Chondrocyte (in vitro differentiated cells): ENCODE measurements around the gene MTAP. TPM values are rescaled to one million over a fixed set of nuclear protein-coding genes. Genes with fewer than 3 reads are reported as not detected.

ENCODE experiments used
- DNase-seq: peaks from one replicate; pipeline ENCODE4 v3.0.0; 2021; ENCODE audit warnings: mixed read lengths, low spot score
- H3K27ac Mint-ChIP-seq: one replicate; pipeline ENCODE4 v1.8.0; 2021; ENCODE audit warnings: mild to moderate bottlenecking, moderate library complexity, mixed read lengths; ENCODE audit not compliant: unreplicated experiment
- H3K27me3 Mint-ChIP-seq: 2 replicates; pipeline ENCODE4 v1.8.0; 2021; ENCODE audit warnings: low read depth, mixed read lengths
- H3K36me3 Mint-ChIP-seq: 2 replicates; pipeline ENCODE4 v1.8.0; 2021; ENCODE audit warnings: low read depth, mixed read lengths
- H3K4me1 Mint-ChIP-seq: 2 replicates; pipeline ENCODE4 v1.8.0; 2021; ENCODE audit warnings: low read depth, mild to moderate bottlenecking, mixed read lengths
- H3K4me3 Mint-ChIP-seq: one replicate; pipeline ENCODE4 v1.8.0; 2021; ENCODE audit warnings: mild to moderate bottlenecking, moderate library complexity, mixed read lengths; ENCODE audit not compliant: unreplicated experiment
- H3K9me3 Mint-ChIP-seq: 2 replicates; pipeline ENCODE4 v1.8.0; 2021; ENCODE audit warnings: low read depth, mixed read lengths
- CTCF ChIP-seq: fragments of 200-600 bp; sonication (generic); IDR thresholded peaks from 2 replicates; pipeline ENCODE4 v1.5.0; 2021; ENCODE audit warnings: antibody characterized with exemption, mild to moderate bottlenecking, moderate library complexity
- total RNA-seq: library from RNA; stranded (reverse); gene quantifications from 3 replicates; pipeline ENCODE4 v1.2.1, GENCODE V29; 2021

Gene MTAP
- total RNA-seq, 1 donor from 2014 or later: 33.7 TPM

- TF ChIP-seq CTCF: no peak
- Mint-ChIP-seq H3K36me3 (peaks cover 60% of the 10 kb centered on the region), H3K27ac (no peak overlapping the region), H3K4me3 (no peak overlapping the region), H3K27me3 (no peaks in the 10 kb centered on the region), H3K9me3 (peaks cover 43% of the 10 kb centered on the region), H3K4me1 (peaks cover 19% of the 10 kb centered on the region)
- DNase-seq: no peak
Observed at GRCh38 chr9:21840647-21841046, 38.2 kb downstream of the MTAP start.

GRCh38 chr9:21841133-21841532, 38.7 kb downstream of the MTAP start:
- no peak for DNase-seq
- no peaks in the 10 kb centered on the region for H3K27me3 Mint-ChIP-seq
- H3K4me1 Mint-ChIP-seq: peaks cover 14% of the 10 kb centered on the region
- H3K9me3 Mint-ChIP-seq: peaks cover 47% of the 10 kb centered on the region
- H3K4me3 Mint-ChIP-seq: no peak overlapping the region
- peaks cover 64% of the 10 kb centered on the region for H3K36me3 Mint-ChIP-seq
- H3K27ac Mint-ChIP-seq: no peak overlapping the region
- TF ChIP-seq CTCF: no peak

- Mint-ChIP-seq H3K27me3 (no peaks in the 10 kb centered on the region), H3K9me3 (peaks cover 52% of the 10 kb centered on the region), H3K4me1 (no peaks in the 10 kb centered on the region), H3K27ac (no peak overlapping the region), H3K4me3 (no peak overlapping the region), H3K36me3 (peaks cover 49% of the 10 kb centered on the region)
- TF ChIP-seq CTCF: no peak
- DNase-seq: no peak
Observed at GRCh38 chr9:21848615-21849014, 46.2 kb downstream of the MTAP start.

GRCh38 chr9:21852754-21853153, 50.3 kb downstream of the MTAP start:
- peaks cover 32% of the 10 kb centered on the region for H3K36me3 Mint-ChIP-seq
- H3K9me3 Mint-ChIP-seq: peaks cover 17% of the 10 kb centered on the region
- peaks cover 7% of the 10 kb centered on the region for H3K4me1 Mint-ChIP-seq
- H3K4me3 Mint-ChIP-seq: no peak overlapping the region
- no peak overlapping the region for H3K27ac Mint-ChIP-seq
- no peak for TF ChIP-seq CTCF
- no peak for DNase-seq
- H3K27me3 Mint-ChIP-seq: no peaks in the 10 kb centered on the region

GRCh38 chr9:21853414-21853813, 51.0 kb downstream of the MTAP start:
- Mint-ChIP-seq H3K27me3 (no peaks in the 10 kb centered on the region), H3K4me3 (no peak overlapping the region), H3K9me3 (peaks cover 10% of the 10 kb centered on the region), H3K27ac (no peak overlapping the region), H3K36me3 (peaks cover 29% of the 10 kb centered on the region), H3K4me1 (peaks cover 7% of the 10 kb centered on the region)
- no peak for TF ChIP-seq CTCF
- DNase-seq: no peak
